Embryonic facial prominence (tissue), 1 donor: Measurements from ENCODE around the gene ARAP2.
"Not testable (repeated sequence)": the region's sequence is repeated elsewhere in the genome, so short reads cannot be mapped to it uniquely, and the experiment has no call there.

Source experiments
- DNase-seq: peaks from one replicate; pipeline ENCODE4 v3.0.0-alpha.2; 2016; ENCODE audit errors: extremely low spot score

The ARAP2 gene

DNA sequence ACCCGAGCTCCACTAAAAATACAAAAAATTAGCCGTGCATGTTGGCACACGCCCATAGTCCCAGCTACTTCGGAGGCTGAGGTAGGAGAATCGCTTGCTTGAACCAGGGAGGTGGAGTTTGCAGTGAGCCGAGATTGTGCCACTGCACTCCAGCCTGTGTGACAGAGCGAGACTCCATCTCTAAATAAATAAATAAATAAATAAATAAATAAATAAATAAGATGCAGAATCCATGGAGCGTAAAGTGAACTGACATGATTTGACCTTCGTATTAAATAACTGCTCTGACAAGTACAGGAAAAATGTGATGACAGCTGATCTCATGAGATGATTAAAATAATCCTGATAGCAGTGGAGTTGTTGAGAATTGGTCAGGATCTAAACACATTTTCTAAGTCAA, 62.0 kb downstream of the ARAP2 start:
- DNase-seq: not testable (repeated sequence)

DNA sequence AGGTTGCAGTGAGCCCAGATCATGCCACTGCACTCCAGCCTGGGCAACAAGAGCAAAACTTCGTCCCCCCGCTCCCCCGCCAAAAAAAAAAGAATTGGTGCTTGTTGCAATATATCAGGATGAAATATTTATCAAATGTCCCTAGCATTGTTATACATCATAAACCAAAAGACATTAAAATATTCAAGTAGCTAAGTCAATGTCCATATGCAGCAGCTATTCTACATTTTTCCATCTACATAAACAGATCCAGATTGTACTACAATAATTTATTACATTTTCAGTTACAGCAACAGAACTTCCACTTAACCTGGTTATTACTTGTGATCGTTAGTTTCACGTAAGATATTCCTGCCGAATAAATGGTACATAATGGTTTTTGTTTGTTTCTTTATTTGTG, 64.1 kb downstream of the ARAP2 start:
- no peak for DNase-seq

DNA sequence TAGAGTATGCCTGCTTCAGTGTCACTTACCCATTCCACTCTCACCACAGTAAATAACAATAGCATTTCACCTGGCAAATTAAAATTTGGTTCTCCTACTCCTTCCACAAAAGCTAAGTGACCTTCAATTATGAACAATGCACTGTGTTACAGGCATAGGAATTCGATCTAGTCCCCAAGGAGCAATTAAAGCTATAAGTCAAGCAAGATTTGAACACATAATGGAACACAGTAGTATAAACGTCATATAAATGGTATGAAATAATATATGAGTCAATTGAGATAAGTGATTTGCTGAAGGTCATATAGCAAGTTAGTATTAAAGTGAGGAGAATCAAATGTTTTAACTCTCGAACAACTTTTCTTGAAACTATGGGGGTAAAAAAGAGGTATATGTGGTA, 65.8 kb downstream of the ARAP2 start:
- no peak for DNase-seq

DNA sequence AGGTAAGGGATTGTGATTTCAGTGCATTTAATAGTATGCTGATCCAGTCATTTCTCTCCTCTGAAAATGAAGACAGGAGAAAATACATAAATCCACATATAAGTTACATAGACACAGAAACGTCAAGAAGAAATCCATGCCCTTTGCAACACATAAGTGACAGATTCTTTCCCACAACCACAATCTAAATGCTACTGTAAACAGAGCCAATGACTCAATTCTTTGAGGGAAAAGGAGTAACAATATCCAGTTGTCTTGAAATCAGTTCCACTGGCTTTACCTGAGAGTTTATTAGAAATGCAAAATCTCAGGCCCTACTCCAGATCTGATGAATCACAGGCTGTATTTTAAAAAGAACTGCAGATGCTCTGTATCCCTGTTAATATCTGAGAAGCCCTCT, 66.4 kb downstream of the ARAP2 start:
- DNase-seq: no peak

DNA sequence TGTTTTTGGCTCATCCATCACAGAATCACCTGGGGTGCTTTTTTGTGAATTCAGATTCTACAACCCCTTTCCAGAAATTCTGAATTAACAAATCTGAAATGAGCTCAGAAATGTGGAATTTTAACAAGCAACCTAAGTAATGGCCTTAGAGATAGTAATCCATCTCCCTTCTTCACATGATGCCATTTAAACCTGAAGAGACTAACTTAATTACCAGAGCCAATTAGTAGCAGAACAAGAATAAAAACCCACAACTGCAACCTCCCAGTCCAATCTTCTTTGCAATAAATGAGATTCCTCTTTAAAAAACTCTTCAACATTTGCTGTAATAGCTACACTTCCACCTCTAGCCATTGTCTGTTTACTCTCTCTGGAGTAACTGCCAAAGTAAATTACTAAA, 69.7 kb downstream of the ARAP2 start:
- no peak for DNase-seq

DNA sequence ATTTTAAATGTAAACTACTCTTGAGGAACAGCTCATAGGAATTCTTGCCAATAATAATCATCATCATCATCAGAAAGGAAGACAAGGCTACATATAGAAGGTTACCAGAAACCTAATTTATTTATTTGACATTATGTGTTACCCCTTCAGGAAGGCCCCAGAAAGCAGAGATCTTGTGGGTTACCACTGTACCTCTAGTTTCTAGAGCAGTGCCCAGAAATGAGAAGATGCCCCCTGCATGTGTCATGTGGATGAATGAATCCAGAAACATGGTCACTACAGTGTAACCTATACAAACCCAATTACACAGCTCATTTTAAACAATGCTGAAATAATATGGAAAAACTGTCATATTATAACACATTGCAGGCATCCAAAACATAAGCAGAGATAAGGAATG, 70.4 kb downstream of the ARAP2 start:
- DNase-seq: no peak

DNA sequence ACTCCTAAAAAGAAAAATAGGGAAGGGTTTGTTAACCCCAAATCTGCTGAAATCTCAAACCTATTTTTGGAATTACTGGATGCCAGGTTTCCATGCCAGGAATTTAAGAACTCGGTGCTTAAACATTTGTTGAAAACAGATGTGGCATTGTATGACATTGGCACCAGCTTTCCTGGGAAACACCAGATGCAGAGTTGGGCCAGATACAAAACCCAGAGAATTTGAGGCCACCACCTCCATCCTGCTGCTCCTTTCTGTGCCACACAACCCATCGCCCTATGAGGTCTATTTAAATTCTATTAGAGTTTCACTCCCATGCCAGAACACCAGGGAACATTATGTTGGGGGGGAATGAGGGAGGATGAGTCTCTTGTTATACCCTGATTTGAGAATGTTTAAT, 71.7 kb downstream of the ARAP2 start:
- DNase-seq: no peak

DNA sequence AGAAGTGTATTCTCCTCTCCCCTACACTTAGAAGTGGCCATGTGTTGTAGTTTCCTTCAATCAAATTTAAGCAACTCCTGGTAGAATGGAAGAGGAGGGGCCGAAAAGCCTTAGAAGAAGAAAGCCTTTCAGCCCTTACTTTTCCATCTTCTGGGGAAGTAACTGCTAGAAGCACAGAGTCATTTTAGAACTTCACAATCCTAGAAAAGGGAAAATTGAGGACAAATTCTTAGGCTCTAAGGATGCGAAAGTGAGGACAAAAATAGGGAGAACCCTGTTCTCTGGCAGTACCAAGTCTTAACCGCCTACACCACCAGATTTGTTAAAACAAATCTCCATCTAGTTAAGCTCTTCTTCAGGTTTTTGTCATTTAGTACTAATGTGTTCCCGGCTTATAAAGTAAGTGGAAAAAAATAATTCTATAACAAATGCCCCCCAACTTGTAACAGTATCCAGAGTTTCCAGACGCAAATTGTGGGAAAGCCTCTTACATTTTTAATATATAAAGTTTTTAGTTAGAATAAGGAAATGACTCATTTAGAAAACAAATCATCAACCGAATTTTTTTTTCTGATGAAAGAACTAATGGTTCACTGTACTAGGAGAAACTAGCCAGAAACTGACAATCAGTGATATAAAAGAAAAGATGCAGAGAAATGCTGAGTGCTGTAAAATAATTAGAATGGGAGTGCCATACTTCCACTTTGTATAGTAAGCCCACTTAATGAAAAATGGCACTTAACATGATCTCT, 76.0 kb downstream of the ARAP2 start:
- no peak for DNase-seq

DNA sequence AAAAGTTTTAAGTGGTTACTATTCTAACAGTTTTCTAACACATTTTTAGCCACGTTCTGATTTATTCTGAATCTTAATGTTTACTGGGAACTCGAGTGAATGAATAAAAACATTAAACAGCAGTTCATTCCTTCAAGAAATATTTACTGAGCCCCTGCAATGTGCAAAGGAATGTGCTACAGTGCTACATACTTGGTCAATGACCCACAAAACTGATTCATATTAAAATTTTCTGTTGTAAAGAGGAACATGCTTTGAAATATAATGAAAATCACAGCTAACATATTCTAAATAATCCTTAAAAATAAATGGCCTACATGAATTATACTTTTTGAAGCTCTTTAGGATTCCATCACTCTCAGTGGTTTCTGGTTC, 78.7 kb downstream of the ARAP2 start:
- no peak for DNase-seq

DNA sequence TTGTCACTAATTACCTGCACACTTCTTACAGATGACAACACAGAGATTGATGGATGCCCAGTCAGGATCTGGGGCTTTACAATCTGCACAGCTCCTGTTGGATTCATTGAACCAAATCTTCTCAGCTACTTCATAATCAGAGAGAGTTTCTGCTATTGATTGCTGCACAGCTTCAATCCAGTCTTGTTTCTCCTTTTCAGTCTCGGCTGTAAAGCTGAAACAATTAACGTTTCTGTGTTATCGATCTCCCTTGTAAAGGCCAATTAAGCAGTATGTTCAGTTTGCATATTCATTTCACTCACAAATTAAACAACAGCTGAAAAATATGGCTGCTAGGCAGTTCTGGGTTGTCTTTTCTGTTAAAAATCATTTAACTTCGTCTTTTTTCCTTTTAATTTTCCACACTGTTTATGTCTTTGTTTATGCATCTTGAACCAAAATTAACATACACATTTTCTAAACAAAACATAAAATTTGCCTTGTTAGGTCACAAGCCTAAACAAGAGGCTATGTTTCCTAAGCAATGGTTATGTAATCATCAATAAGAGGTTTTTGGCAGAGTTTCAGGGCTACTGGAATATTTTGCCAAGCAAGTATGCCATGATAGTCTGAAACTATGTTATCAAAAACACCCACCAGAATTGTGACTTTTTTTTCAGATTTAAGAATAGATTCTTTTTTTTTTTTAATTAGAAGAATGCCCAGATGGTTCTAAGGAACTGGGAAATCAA, 79.2 kb downstream of the ARAP2 start:
- DNase-seq: no peak

DNA sequence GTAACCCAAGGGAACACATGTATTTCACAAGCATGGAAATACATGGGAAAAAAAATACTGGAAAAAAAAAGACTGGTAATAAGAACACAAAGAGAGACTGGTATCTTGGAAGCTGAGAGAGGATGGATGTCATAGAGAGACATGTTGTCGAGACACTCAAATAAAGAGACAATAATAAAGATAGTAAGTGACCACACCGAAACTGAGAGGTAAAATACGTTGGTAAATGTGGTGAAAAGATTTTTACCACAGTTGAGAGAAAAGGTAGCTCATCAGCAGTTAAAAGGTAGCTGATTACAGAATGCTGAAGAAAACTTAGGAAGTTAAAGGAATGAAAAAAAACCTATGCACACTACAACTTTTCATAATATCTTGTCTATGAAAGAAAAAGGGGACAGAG, 81.1 kb downstream of the ARAP2 start:
- DNase-seq: no peak

DNA sequence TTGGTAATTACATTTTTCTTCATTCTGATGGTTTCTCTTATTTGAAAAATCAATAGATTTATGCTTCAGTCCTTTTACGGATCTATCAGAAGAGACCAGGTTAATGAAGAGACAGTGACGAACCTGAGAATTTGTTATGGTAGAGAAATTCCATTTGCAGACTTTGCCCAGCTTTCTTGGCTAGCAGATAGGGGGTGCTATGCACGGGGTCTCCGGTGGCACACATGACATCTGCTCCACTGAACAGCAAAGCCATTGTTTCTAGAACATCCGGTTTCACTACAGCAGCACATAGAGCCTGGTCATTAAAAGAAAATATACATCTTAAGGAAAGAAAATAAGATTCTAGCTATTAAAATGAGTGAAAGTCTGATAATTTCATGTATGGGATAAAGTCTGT, 85.1 kb downstream of the ARAP2 start:
- DNase-seq: no peak

DNA sequence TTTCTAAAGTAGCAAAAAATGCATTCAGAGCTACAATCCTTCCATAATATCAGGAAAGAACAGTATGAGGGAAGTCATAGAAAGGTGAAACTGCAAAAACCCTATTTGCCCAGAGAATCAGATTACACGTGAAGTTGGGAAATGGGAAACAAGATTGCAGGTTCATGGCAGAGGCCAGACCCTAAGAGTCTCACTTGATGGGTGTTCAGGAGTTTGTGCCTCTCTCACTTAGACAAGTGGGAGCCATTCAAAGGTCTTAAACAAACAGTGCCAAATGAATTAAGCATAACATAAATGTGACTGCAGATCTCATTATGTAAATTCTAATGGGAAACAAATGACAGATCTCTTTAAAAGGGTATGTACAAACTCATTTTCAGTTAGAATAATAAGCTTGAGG, 91.6 kb downstream of the ARAP2 start:
- DNase-seq: no peak

DNA sequence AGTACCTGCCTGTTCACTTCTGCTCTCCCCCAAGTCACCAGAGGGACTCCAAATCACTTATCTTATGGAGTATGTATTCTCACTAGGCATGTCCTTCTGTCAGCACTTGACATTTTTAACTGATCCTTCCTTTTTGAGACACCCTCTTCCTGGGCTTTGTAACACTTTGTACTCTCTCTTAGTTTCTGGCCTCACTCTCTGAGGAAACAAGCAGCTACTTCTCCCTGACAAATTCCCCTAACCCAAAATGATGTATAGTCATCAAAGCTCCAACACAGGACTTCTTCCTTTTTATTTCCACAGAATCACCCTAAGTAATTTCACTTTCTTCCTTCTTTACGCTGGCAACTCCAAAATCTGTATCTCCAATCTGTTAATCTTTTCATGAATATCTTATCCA, 101.8 kb downstream of the ARAP2 start:
- no peak for DNase-seq

DNA sequence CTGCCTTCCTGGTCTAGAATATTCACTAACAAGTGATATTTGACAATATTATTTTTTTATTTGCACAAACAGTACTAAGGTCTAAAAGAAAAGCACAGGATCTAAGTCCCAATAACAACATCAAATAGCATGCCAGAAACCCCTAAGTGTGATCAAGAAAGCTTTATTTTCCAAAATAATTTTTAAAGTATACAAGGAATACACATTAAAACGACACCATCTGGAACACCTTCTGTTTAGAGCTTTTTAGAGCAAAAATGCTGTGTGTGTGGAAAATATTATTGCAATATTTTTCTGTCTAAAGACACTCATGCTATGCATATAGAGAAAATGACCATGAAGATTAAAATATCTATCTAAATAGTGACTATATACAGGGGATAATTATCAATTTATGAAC, 103.1 kb downstream of the ARAP2 start:
- no peak for DNase-seq

DNA sequence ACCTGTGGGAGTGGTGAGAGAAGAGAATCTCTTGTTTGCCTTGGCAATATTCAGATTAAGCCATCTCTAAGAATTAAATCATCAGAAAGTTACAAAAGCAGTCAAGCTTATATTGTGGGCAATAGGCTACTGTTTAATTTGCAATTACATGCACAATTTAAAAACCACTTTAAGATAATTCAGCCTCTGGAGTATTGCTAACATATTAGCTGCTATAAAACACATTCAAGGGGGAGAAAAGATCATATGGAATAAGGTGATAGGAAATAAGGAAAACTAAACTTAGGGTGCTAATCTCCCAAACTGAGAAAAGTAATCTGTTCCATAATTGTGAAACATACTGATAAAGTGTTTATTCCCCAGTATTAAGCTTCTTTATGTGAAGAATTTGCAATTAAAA, 103.9 kb downstream of the ARAP2 start:
- DNase-seq: no peak

DNA sequence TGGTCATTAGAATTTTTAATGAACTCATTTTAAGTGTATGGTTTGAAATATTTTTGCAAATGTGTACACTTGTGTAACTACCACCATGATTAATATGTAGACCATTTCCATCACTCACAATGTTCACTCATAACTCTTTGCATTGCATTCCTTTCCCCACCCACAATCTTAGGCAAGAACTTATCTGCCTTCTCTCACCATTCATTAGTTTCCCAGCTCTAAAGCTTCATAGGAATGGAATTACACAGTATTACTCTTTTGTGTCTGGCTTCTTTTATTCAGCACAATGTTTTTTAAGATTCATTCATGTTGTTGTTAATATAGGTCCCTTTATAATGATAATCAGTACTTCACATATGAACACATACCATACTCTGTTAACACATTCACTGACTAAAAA, 106.1 kb downstream of the ARAP2 start:
- no peak for DNase-seq

DNA sequence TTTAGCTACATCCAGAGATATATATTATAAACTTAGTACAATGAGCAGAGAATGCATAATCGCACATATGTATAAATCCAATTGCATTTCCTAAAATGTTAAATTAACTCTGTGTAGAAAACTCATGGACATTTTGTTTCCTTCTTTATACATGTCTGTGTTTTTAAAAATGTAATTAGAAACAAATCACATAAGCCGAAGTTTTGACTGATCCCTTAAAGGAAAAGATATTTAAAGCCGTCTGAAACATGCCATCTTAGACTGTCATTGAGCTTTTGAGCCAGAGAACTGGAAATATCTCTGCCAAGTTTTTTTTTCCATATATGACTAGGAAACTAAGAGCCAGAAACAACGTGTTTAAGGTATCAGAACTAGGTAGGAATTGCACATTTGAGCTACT, 107.0 kb downstream of the ARAP2 start:
- no peak for DNase-seq

DNA sequence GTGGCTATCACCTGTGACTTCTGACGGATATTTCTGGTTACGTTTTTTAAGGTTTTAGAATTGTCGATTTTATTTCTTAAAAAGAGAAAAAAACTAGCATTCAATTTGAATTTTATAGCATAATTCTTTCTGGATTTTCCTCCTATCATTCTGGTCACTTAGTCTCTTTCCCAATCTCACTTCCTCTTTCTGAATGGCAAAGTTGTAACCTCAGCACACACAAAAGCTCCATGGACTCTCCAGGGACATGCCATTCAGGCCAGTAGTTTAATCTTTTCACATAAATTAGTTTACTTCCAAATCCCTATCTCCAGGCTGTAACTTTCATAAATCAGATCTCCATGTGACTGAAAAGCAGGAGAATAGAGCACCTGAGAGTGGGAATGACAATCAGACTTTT, 110.7 kb downstream of the ARAP2 start:
- no peak for DNase-seq

DNA sequence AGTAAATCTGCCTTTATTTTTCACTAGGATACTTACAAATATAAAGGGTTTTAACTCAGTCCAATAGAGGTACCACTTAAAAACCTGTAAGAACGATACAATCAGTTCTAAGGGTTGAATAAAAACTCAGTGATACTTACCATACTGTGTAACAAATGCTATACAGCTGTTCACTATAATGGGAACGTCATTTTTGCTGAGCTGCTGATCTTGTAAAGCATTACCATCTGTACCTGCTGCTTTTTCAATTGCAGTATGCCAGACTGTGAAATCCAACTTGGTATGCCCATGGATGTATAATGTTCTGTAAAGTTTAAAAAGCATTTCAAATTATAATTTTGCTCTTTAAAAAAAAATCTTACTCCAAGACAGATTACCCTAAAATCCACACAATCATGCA, 111.2 kb downstream of the ARAP2 start:
- DNase-seq: no peak

DNA sequence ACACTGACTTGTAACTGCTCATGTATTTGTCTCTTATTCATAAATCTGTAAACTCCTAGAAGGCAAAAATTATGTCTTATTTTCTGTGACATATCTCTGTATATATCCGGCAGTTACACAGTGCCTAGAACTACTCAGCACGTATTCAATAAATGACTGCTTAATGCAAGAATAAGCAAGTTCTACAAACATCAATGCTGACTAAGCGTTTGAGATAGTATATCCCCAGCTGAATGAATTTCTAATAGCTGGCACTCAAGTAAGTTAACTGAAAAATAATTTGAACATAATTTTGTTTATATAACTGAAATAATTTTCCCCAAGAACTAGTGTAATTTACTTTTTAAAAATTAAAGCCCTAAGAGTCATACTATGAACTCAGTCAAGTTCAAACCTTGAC, 113.7 kb downstream of the ARAP2 start:
- no peak for DNase-seq

DNA sequence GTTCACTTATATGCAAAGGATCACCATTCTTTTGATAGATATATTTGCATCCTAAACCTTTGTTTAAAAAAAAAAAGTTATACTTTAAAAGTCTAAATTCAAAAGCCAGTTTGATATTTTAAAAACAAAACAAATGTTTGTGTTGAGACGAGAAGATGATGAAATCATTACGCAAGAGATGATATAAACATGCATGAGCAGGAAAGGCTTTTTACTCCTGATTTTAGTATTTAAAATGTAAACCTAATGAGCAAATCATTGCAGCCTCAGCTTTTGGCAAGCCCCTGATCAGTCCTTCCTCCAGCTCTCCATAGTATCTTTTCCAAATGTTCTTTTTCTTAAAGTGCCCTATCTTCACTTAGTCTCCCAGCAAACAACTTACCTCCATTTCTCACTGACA, 115.6 kb downstream of the ARAP2 start:
- no peak for DNase-seq

DNA sequence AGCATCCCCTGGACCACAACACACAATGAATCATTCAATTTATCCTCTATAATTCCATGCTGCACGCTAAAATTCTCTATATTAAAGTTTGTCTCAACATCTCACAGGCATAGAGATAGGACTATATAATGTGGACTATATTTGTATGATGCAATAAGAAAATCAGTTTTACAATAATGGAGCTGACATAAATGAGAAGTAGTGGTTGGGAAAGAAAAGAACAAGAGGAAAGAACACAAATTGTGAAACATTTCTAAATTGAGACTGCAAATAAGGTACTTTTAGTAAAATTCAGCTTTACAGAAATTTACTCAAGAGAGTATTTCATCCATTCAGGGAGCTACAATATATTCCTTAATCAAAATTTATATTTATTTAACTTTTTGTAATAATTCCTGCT, 120.4 kb downstream of the ARAP2 start:
- no peak for DNase-seq

DNA sequence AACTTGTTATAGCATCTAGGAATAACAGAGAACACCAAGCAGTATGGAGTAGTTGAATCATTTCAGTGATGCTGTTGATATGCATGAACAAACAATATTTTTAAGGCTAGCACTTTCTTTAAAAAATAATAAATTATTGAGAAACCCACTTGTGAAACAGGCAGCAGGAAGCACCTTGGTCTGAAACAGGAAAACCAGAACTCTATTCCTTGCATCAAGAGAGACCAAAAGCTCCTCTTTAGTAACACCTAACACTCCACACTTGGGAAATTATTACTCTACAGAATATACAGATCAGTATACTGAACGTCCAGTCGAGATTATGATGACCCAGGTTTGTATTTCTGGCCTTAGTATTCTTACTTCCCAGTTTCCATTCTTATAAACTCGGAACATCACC, 129.0 kb downstream of the ARAP2 start:
- DNase-seq: no peak
